HCT116 (cell line): ENCODE measurements around the gene GOLGA7B. TPM values are rescaled to one million over a fixed set of nuclear protein-coding genes. Genes with fewer than 3 reads are reported as not detected.

Experiments used
- ATAC-seq: fragments of 200-7000 bp; cut with Tn5 transposase; 2 replicates; pipeline ENCODE4 v1.9.1; 2020; ENCODE audit warnings: mild to moderate bottlenecking, moderate library complexity
- BruUV-seq: library from RNA; stranded (reverse); fragments of 400-500 nt; replicated peaks from 2 replicates; lab custom pipeline; 2021; lab: Mats Ljungman, UMichigan
- CTCF ChIA-PET: fragments of 300-600 bp; sonication (Branson Sonifier 250); formaldehyde crosslinking; loops from one replicate; lab custom pipeline; 2021; ENCODE audit warnings: antibody characterized with exemption; lab: Charles Lee
- POLR2A ChIA-PET: fragments of 300-600, 350-600 bp; sonication (Branson Sonifier 250); formaldehyde crosslinking; loops from one replicate; lab custom pipeline; 2021; ENCODE audit warnings: antibody characterized with exemption; lab: Charles Lee
- RAD21 ChIA-PET, 2 experiments: fragments of 300-600 bp; sonication (Branson Sonifier 250); formaldehyde crosslinking; loops; one replicate each; lab custom pipeline; 2023; ENCODE audit warnings: low total read pairs in 2 of 2; ENCODE audit not compliant: uncharacterized antibody in 2 of 2, unreplicated experiment in 2 of 2, low non-redundant PET in 1 of 2; lab: Charles Lee
- DNase-seq: peaks from one replicate; pipeline ENCODE4 v3.0.0-alpha.2; 2010; ENCODE audit warnings: low read depth, low spot score
- H2AFZ ChIP-seq: fragments of 200-600 bp; shearing (Covaris generic), sonication (generic); 2 replicates; pipeline ENCODE4 v1.6.1; 2017; ENCODE audit warnings: low read depth, mixed run types, mixed read lengths, antibody characterized with exemption, low read length; ENCODE audit not compliant: poor library complexity, severe bottlenecking
- H3K27ac ChIP-seq: 2 replicates; pipeline ENCODE4 v1.5.1; 2012; ENCODE audit warnings: low read depth, low read length
- H3K27me3 ChIP-seq: fragments of 200-600 bp; sonication (generic); 2 replicates; pipeline ENCODE4 v1.6.1; 2016; ENCODE audit warnings: mixed run types, low read length, mixed read lengths; ENCODE audit not compliant: insufficient read depth
- H3K36me3 ChIP-seq, 2 experiments: fragments of 200-500 bp in 1 of 2; fragments of 200-600 bp in 1 of 2; sonication (Bioruptor generic) in 1 of 2; sonication (generic) in 1 of 2; 2 replicates each; pipeline versions ENCODE4 v1.5.1 to v1.6.1; 2014 to 2016; ENCODE audit warnings: low read length in 2 of 2, inconsistent platforms in 1 of 2, mixed read lengths in 1 of 2, mixed run types in 1 of 2; ENCODE audit not compliant: insufficient read depth in 2 of 2, control insufficient read depth in 1 of 2
- H3K4me1 ChIP-seq, 2 experiments: fragments of 200-600 bp in 1 of 2; sonication (generic) in 1 of 2; 2 replicates each; pipeline versions ENCODE4 v1.5.1 to v1.6.1; 2012 to 2017; ENCODE audit warnings: low read length in 2 of 2, inconsistent platforms in 1 of 2, mild to moderate bottlenecking in 1 of 2, mixed read lengths in 1 of 2, mixed run types in 1 of 2, moderate library complexity in 1 of 2; ENCODE audit not compliant: insufficient read depth in 2 of 2, control insufficient read depth in 1 of 2
- H3K4me2 ChIP-seq: fragments of 200-600 bp; sonication (generic); 2 replicates; pipeline ENCODE4 v1.6.1; 2017; ENCODE audit warnings: mixed run types, low read length, mixed read lengths
- H3K4me3 ChIP-seq, 2 experiments: fragments of 200-600 bp in 1 of 2; sonication (generic) in 1 of 2; replicated peaks in 1 of 2; 2 replicates each; pipeline ENCODE4 v1.5.1; 2011 to 2016; ENCODE audit warnings: low read length in 2 of 2, control low read depth in 1 of 2, low read depth in 1 of 2, mild to moderate bottlenecking in 1 of 2, mixed read lengths in 1 of 2, mixed run types in 1 of 2
- H3K79me2 ChIP-seq: fragments of 200-600 bp; sonication (generic); 2 replicates; pipeline ENCODE4 v1.6.1; 2017; ENCODE audit warnings: mild to moderate bottlenecking, mixed run types, low read length, moderate library complexity, mixed read lengths; ENCODE audit not compliant: insufficient read depth
- H3K9ac ChIP-seq: fragments of 200-600 bp; sonication (generic); 2 replicates; pipeline ENCODE4 v1.6.1; 2016; ENCODE audit warnings: low read length, mixed read lengths
- H3K9me2 ChIP-seq: fragments of 200-600 bp; sonication (generic), shearing (Covaris generic); 2 replicates; pipeline ENCODE4 v1.6.1; 2017; ENCODE audit warnings: mixed run types, mild to moderate bottlenecking, moderate library complexity; ENCODE audit not compliant: insufficient read depth
- H3K9me3 ChIP-seq, 2 experiments: fragments of 200-500 bp in 1 of 2; fragments of 200-600 bp in 1 of 2; sonication (Bioruptor generic) in 1 of 2; sonication (generic) in 1 of 2; 2 replicates each; pipeline ENCODE4 v1.6.1; 2014 to 2017; ENCODE audit warnings: low read length in 2 of 2, mixed read lengths in 2 of 2, inconsistent platforms in 1 of 2, low read depth in 1 of 2, mild to moderate bottlenecking in 1 of 2, mixed run types in 1 of 2, moderate library complexity in 1 of 2; ENCODE audit not compliant: control insufficient read depth in 1 of 2, insufficient read depth in 1 of 2
- H4K20me1 ChIP-seq: fragments of 200-600 bp; sonication (generic), shearing (Covaris generic); 2 replicates; pipeline ENCODE4 v1.6.1; 2017; ENCODE audit warnings: mixed run types, mild to moderate bottlenecking, moderate library complexity; ENCODE audit not compliant: insufficient read depth
- CBX3 ChIP-seq: IDR thresholded peaks from 2 replicates; pipeline ENCODE4 v1.6.1; 2012; ENCODE audit warnings: low read depth
- CEBPB ChIP-seq: IDR thresholded peaks from 2 replicates; pipeline ENCODE4 v1.6.1; 2012; ENCODE audit warnings: low read depth
- EGR1 ChIP-seq: IDR thresholded peaks from 2 replicates; pipeline ENCODE4 v1.6.1; 2012; ENCODE audit warnings: low read depth
- ELF1 ChIP-seq: IDR thresholded peaks from 2 replicates; pipeline ENCODE4 v1.6.1; 2012; ENCODE audit warnings: low read depth, borderline replicate concordance
- EZH2phosphoT487 ChIP-seq: fragments of 200-600 bp; IDR thresholded peaks from 2 replicates; pipeline ENCODE4 v1.6.1; 2018; ENCODE audit warnings: antibody characterized with exemption, borderline replicate concordance
- POLR2A ChIP-seq: IDR thresholded peaks from 2 replicates; pipeline ENCODE4 v1.7.0; 2011; ENCODE audit warnings: borderline replicate concordance; ENCODE audit not compliant: insufficient read depth, insufficient read length; ENCODE audit errors: extremely low read depth
- POLR2AphosphoS5 ChIP-seq: IDR thresholded peaks from 2 replicates; pipeline ENCODE4 v1.6.1; 2011; ENCODE audit warnings: mild to moderate bottlenecking, low read depth, low read length, moderate library complexity
- SIN3A ChIP-seq: IDR thresholded peaks from 2 replicates; pipeline ENCODE4 v1.6.1; 2012; ENCODE audit warnings: low read depth
- SP1 ChIP-seq: IDR thresholded peaks from 2 replicates; pipeline ENCODE4 v1.6.1; 2012; ENCODE audit warnings: low read depth
- SRF ChIP-seq: IDR thresholded peaks from 2 replicates; pipeline ENCODE4 v1.6.1; 2012; ENCODE audit warnings: low read depth
- TCF7L2 ChIP-seq: IDR thresholded peaks from 2 replicates; pipeline ENCODE4 v1.7.0; 2011; ENCODE audit warnings: borderline replicate concordance, inconsistent platforms; ENCODE audit not compliant: insufficient read depth, insufficient read length; ENCODE audit errors: extremely low read depth
- ZNF274 ChIP-seq: fragments of 200-500 bp; sonication (Bioruptor generic); IDR thresholded peaks from 2 replicates; pipeline ENCODE4 v1.6.1; 2014; ENCODE audit warnings: mild to moderate bottlenecking, low read depth, low read length, inconsistent platforms
- intact Hi-C: fragments of 100-400 bp; cut with micrococcal nuclease; formaldehyde crosslinking; loops from 2 replicates; pipeline ENCODE4 v1.10.0; 2022
- total RNA-seq: library from RNA; stranded (reverse); gene quantifications from one replicate; pipeline ENCODE4 v1.2.1, GENCODE V29; 2021; ENCODE audit not compliant: unreplicated experiment
- TF ChIP-seq, protein P1 (sequence below): IDR thresholded peaks from 2 replicates; pipeline ENCODE4 v1.6.1; 2012
- TF ChIP-seq, protein P2 (sequence below): IDR thresholded peaks from 2 replicates; pipeline ENCODE4 v1.6.1; 2012; ENCODE audit warnings: low read depth
- TF ChIP-seq, protein P3 (sequence below): IDR thresholded peaks from 2 replicates; pipeline ENCODE4 v1.6.1; 2012
- TF ChIP-seq, protein P4 (sequence below): IDR thresholded peaks from 2 replicates; pipeline ENCODE4 v1.6.1; 2011; ENCODE audit warnings: mild to moderate bottlenecking, low read length, moderate library complexity; ENCODE audit not compliant: insufficient replicate concordance; ENCODE audit errors: extremely low read depth
- TF ChIP-seq, protein P5 (sequence below), 3 experiments: fragments of 200-600 bp in 1 of 3; sonication (generic) in 1 of 3; IDR thresholded peaks in 2 of 3; conservative IDR thresholded peaks in 1 of 3; 2 replicates each; pipeline ENCODE4 v1.5.1; 2012 to 2017; ENCODE audit warnings: low read depth in 2 of 3, low read length in 2 of 3, antibody characterized with exemption in 1 of 3, borderline replicate concordance in 1 of 3, control low read depth in 1 of 3, mild to moderate bottlenecking in 1 of 3, mixed read lengths in 1 of 3, mixed run types in 1 of 3, moderate library complexity in 1 of 3; ENCODE audit not compliant: insufficient read depth in 1 of 3

GOLGA7B gene
- total RNA-seq, 1 experiment from 2014 or later = 1.0 TPM

DNA sequence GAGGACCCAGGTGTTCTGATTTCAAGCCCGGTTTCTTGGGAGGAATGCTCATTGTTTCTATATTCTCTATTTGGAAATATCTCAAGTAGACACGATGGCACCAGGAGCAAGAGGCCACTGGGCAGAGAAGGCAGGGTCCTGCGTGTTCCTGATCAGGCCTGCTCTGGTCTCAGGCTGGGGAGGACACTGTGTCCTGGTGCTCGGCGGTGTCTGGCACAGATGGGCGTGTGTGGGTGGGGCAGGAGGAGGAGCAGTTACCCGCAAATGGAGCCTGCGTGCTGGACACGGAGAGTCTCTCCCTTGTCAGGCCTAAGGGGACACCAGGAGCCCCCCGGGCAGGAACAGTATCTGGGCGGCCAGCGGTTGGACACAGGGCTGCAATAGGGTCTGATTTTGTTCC, 25.9 kb upstream of the GOLGA7B start:
- ChIA-PET POLR2A (no interaction called here), RAD21 (no interaction called here), CTCF (no interaction called here)
- Histone ChIP-seq H3K79me2 (no peaks in the 10 kb centered on the region), H3K27ac (no peak overlapping the region), H3K9me3 (no peaks in the 10 kb centered on the region), H3K4me1 (peaks cover 15 to 19% of the 10 kb centered on the region in 2 experiments), H3K4me3 (no peak overlapping the region), H3K4me2 (no peak overlapping the region), H3K36me3 (no peaks in the 10 kb centered on the region), H3K27me3 (no peaks in the 10 kb centered on the region), H3K9ac (no peak overlapping the region), H3K9me2 (no peaks in the 10 kb centered on the region), H4K20me1 (no peaks in the 10 kb centered on the region), H2AFZ (no peak overlapping the region)
- intact Hi-C loops = no loop called here
- ATAC-seq (no peak), DNase-seq (no peak)
- BruUV-seq = no TSS peak
- TF ChIP-seq EGR1 (no peak), POLR2A (no peak), EZH2phosphoT487 (no peak), ZNF274 (no peak), SIN3A (no peak), CEBPB (no peak), SP1 (no peak), TCF7L2 (no peak), SRF (no peak), CBX3 (no peak), ELF1 (no peak), POLR2AphosphoS5 (no peak)
- TF ChIP-seq, protein P1, sequence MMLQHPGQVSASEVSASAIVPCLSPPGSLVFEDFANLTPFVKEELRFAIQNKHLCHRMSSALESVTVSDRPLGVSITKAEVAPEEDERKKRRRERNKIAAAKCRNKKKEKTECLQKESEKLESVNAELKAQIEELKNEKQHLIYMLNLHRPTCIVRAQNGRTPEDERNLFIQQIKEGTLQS = no peak
- TF ChIP-seq, protein P2, sequence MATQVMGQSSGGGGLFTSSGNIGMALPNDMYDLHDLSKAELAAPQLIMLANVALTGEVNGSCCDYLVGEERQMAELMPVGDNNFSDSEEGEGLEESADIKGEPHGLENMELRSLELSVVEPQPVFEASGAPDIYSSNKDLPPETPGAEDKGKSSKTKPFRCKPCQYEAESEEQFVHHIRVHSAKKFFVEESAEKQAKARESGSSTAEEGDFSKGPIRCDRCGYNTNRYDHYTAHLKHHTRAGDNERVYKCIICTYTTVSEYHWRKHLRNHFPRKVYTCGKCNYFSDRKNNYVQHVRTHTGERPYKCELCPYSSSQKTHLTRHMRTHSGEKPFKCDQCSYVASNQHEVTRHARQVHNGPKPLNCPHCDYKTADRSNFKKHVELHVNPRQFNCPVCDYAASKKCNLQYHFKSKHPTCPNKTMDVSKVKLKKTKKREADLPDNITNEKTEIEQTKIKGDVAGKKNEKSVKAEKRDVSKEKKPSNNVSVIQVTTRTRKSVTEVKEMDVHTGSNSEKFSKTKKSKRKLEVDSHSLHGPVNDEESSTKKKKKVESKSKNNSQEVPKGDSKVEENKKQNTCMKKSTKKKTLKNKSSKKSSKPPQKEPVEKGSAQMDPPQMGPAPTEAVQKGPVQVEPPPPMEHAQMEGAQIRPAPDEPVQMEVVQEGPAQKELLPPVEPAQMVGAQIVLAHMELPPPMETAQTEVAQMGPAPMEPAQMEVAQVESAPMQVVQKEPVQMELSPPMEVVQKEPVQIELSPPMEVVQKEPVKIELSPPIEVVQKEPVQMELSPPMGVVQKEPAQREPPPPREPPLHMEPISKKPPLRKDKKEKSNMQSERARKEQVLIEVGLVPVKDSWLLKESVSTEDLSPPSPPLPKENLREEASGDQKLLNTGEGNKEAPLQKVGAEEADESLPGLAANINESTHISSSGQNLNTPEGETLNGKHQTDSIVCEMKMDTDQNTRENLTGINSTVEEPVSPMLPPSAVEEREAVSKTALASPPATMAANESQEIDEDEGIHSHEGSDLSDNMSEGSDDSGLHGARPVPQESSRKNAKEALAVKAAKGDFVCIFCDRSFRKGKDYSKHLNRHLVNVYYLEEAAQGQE = no peak
- TF ChIP-seq, protein P3, sequence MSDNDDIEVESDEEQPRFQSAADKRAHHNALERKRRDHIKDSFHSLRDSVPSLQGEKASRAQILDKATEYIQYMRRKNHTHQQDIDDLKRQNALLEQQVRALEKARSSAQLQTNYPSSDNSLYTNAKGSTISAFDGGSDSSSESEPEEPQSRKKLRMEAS = no peak
- TF ChIP-seq, protein P4, sequence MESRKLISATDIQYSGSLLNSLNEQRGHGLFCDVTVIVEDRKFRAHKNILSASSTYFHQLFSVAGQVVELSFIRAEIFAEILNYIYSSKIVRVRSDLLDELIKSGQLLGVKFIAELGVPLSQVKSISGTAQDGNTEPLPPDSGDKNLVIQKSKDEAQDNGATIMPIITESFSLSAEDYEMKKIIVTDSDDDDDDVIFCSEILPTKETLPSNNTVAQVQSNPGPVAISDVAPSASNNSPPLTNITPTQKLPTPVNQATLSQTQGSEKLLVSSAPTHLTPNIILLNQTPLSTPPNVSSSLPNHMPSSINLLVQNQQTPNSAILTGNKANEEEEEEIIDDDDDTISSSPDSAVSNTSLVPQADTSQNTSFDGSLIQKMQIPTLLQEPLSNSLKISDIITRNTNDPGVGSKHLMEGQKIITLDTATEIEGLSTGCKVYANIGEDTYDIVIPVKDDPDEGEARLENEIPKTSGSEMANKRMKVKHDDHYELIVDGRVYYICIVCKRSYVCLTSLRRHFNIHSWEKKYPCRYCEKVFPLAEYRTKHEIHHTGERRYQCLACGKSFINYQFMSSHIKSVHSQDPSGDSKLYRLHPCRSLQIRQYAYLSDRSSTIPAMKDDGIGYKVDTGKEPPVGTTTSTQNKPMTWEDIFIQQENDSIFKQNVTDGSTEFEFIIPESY = no peak
- TF ChIP-seq, protein P5, sequence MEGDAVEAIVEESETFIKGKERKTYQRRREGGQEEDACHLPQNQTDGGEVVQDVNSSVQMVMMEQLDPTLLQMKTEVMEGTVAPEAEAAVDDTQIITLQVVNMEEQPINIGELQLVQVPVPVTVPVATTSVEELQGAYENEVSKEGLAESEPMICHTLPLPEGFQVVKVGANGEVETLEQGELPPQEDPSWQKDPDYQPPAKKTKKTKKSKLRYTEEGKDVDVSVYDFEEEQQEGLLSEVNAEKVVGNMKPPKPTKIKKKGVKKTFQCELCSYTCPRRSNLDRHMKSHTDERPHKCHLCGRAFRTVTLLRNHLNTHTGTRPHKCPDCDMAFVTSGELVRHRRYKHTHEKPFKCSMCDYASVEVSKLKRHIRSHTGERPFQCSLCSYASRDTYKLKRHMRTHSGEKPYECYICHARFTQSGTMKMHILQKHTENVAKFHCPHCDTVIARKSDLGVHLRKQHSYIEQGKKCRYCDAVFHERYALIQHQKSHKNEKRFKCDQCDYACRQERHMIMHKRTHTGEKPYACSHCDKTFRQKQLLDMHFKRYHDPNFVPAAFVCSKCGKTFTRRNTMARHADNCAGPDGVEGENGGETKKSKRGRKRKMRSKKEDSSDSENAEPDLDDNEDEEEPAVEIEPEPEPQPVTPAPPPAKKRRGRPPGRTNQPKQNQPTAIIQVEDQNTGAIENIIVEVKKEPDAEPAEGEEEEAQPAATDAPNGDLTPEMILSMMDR (IDR thresholded peaks at IDR 0.05 in 2 of 3, conservative IDR thresholded peaks at IDR 0.05 in 1 of 3; ENCODE audit: borderline replicate concordance in 1 of 3, insufficient read depth in 1 of 3, low read depth in 2 of 3, low read length in 2 of 3) = no peak
